Heart left ventricle (tissue), 16 donors: ENCODE data around the gene SEMA3E. TPM values are rescaled to one million over a fixed set of nuclear protein-coding genes. Genes with fewer than 3 reads are reported as not detected.

Experiments
- ATAC-seq, 4 donors: fragments of 200-7000 bp; cut with Tn5 transposase; one replicate each; pipeline ENCODE4 v1.9.1; 2020 to 2022; ENCODE audit warnings: moderate library complexity in 4 of 4, mild to moderate bottlenecking in 3 of 4, moderate number of reproducible peaks in 1 of 4
- DNase-seq, 5 donors: peaks; one replicate each; pipeline ENCODE4 v3.0.0-alpha.2; 2020
- H3K27ac ChIP-seq, 12 donors: fragments of 200-600 bp; sonication (generic) in 4 of 12; one replicate each; pipeline versions ENCODE4 v1.5.0 to v1.8.0; 2016 to 2022; ENCODE audit warnings: mild to moderate bottlenecking in 2 of 12
- H3K27me3 ChIP-seq, 9 donors: fragments of 200-600 bp; sonication (generic) in 2 of 9; one replicate each; pipeline versions ENCODE4 v1.5.1 to v1.8.0; 2016 to 2022; ENCODE audit warnings: mild to moderate bottlenecking in 3 of 9
- H3K36me3 ChIP-seq, 9 donors: fragments of 200-600 bp; sonication (generic) in 2 of 9; one replicate each; pipeline versions ENCODE4 v1.5.0 to v1.8.0; 2018 to 2022; ENCODE audit warnings: mild to moderate bottlenecking in 2 of 9
- H3K4me1 ChIP-seq, 12 donors: fragments of 200-600 bp; sonication (generic) in 4 of 12; one replicate each; pipeline versions ENCODE4 v1.5.0 to v1.8.0; 2016 to 2022; ENCODE audit warnings: mild to moderate bottlenecking in 3 of 12
- H3K4me3 ChIP-seq, 12 donors: fragments of 200-600 bp; sonication (generic) in 4 of 12; one replicate each; pipeline versions ENCODE4 v1.5.0 to v1.8.0; 2017 to 2022; ENCODE audit warnings: mild to moderate bottlenecking in 9 of 12, moderate library complexity in 4 of 12
- H3K9me3 ChIP-seq, 12 donors: fragments of 200-600 bp; sonication (generic) in 4 of 12; one replicate each; pipeline versions ENCODE4 v1.5.0 to v1.8.0; 2016 to 2022; ENCODE audit warnings: mild to moderate bottlenecking in 1 of 12
- CTCF ChIP-seq, 12 donors: fragments of 200-600 bp; sonication (generic) in 4 of 12; IDR thresholded peaks; one replicate each; pipeline versions ENCODE4 v1.5.0 to v1.8.0; 2018 to 2022; ENCODE audit warnings: antibody characterized with exemption in 12 of 12, mild to moderate bottlenecking in 5 of 12
- POLR2A ChIP-seq, 2 donors: fragments of 450-650 bp; IDR thresholded peaks; one replicate each; pipeline ENCODE4 v1.6.1; 2017; ENCODE audit warnings: antibody characterized with exemption in 2 of 2, mild to moderate bottlenecking in 2 of 2, moderate library complexity in 2 of 2
- WGBS, 4 donors: extraction: QIAGEN DNeasy Blood & Tissue Kit in 2 of 4; methylation state at CpG; one replicate each; pipeline versions ENCODE4 v1.1.5 to v1.1.7; 2013 to 2018; 5-methylcytosine and 5-hydroxymethylcytosine counted together
- intact Hi-C, 10 donors: fragments of 100-400 bp; cut with DNase I; formaldehyde crosslinking; loops; one replicate each; pipeline versions ENCODE4 v1.11.1 to v1.14.2; 2022
- polyA plus RNA-seq, 2 donors: library from polyadenylated mRNA; stranded (reverse); fragments of 200-250 nt; gene quantifications; one replicate each; pipeline ENCODE4 v1.2.3, GENCODE V29; 2013
- total RNA-seq, 9 donors: library from RNA; depleted of rRNA in 2 of 9; stranded (reverse); fragments of >200 nt in 2 of 9; fragmentation: NEBNext Ultra II Directional in 3 of 9; extraction: Animal tissue kit (Norgen Biotek cat#: 25700) in 3 of 9; gene quantifications; one replicate each; pipeline versions ENCODE4 v1.1.0 to v1.2.4, GENCODE V29; 2016 to 2023
- donor health status: ischemic (EF 13 %, LVEDD 7.1; RV severe dilation, severe dysfunction).
- donor health status: healthy with polysubstance abuse.
- donor health status: DM: no; HTN: yes; CAD: no.
- donor health status: DM: no; HTN: no; CAD: no.
- donor health status: ischemic (EF 25% LVEDD 6.9; RV normal size, moderate dysfunction).
- donor health status: ischemic (EF 25% LVEDD 5.7; RV mildly dilated, moderate dysfunction).
- donor health status: healthy.
- donor health status: DM: yes; HTN: yes; CAD: no.
- donor health status: ischemic (EF 35%, LVEDD 5.7; RV mildly dilated, moderate dysfunction).
- donor health status: nonischemic (EF 11% LVEDD 7.7; RV severe dilation, severe dysfunction).
- donor health status: DM: yes; HTN: yes; CAD: no.
- donor health status: PGD.
- donor health status: ischemic (EF 29% LVEDD 5.4; RV normal size, mild dysfunction).
- donor health status: nonischemic (EF 23%, LVEDD 6.1; RV moderate dilation, normal function).

SEMA3E gene
- total and polyA plus RNA-seq, 11 donors, result 0.04 to 1.2 (median 0.17) TPM; not detected in 3

GRCh38 chr7:83532219-83532618 is 116.7 kb downstream of the SEMA3E start:
- H3K4me1 ChIP-seq, result no peaks in the 10 kb centered on the region
- TF ChIP-seq POLR2A (IDR thresholded peaks at IDR 0.05), result no peak
- TF ChIP-seq CTCF (IDR thresholded peaks at IDR 0.05), result no peak
- 75 to 81% (median 78%) methylated on average over 2 of the region's 2 CpGs for WGBS, 4 donors
- no peaks in the 10 kb centered on the region for H3K9me3 ChIP-seq
- H3K27ac ChIP-seq, result no peak overlapping the region
- intact Hi-C loops, result no loop called here
- no peak overlapping the region for H3K4me3 ChIP-seq
- no peaks in the 10 kb centered on the region for H3K36me3 ChIP-seq
- no peaks in the 10 kb centered on the region for H3K27me3 ChIP-seq
- ATAC-seq (no peak), DNase-seq (no peak)

- WGBS, 4 donors, result 59 to 71% (median 64%) methylated on average over 2 of the region's 2 CpGs
- TF ChIP-seq POLR2A (IDR thresholded peaks at IDR 0.05) (no peak), CTCF (IDR thresholded peaks at IDR 0.05) (no peak)
- Histone ChIP-seq H3K27me3 (no peaks in the 10 kb centered on the region), H3K4me1 (no peaks in the 10 kb centered on the region), H3K36me3 (no peaks in the 10 kb centered on the region), H3K9me3 (no peaks in the 10 kb centered on the region), H3K4me3 (no peak overlapping the region), H3K27ac (no peak overlapping the region)
- no peak for DNase-seq
- intact Hi-C loops, result no loop called here
- no peak for ATAC-seq
Observed at GRCh38 chr7:83531766-83532165, 117.2 kb downstream of the SEMA3E start.

GRCh38 chr7:83528925-83529423 is 120.0 kb downstream of the SEMA3E start:
- no peaks in the 10 kb centered on the region for H3K4me1 ChIP-seq
- ATAC-seq (no peak), DNase-seq (no peak)
- no peak overlapping the region for H3K4me3 ChIP-seq
- TF ChIP-seq POLR2A (IDR thresholded peaks at IDR 0.05) (no peak), CTCF (IDR thresholded peaks at IDR 0.05) (no peak)
- intact Hi-C loops, result no loop called here
- 29 to 45% (median 35%) methylated on average over 3 of the region's 3 CpGs for WGBS, 4 donors
- no peaks in the 10 kb centered on the region for H3K36me3 ChIP-seq
- no peak overlapping the region for H3K27ac ChIP-seq
- no peaks in the 10 kb centered on the region for H3K27me3 ChIP-seq
- no peaks in the 10 kb centered on the region for H3K9me3 ChIP-seq

GRCh38 chr7:83524277-83525075 is 124.5 kb downstream of the SEMA3E start:
- H3K9me3 ChIP-seq, result no peaks in the 10 kb centered on the region
- no peak overlapping the region for H3K4me3 ChIP-seq
- ATAC-seq (no peak), DNase-seq (no peak)
- 65 to 84% (median 69%) methylated on average over 4 of the region's 4 CpGs for WGBS, 4 donors
- no peak overlapping the region for H3K27ac ChIP-seq
- no peak for TF ChIP-seq CTCF (IDR thresholded peaks at IDR 0.05)
- no peak for TF ChIP-seq POLR2A (IDR thresholded peaks at IDR 0.05)
- no peaks in the 10 kb centered on the region for H3K4me1 ChIP-seq
- intact Hi-C loops, result no loop called here
- no peaks in the 10 kb centered on the region for H3K27me3 ChIP-seq
- no peaks in the 10 kb centered on the region for H3K36me3 ChIP-seq
